HCT116 (cell line): ENCODE results near the gene MRPL16. TPM values are rescaled to one million over a fixed set of nuclear protein-coding genes. Genes with fewer than 3 reads are reported as not detected.

Source experiments
- ATAC-seq: fragments of 200-7000 bp; cut with Tn5 transposase; 2 replicates; pipeline ENCODE4 v1.9.1; 2020; ENCODE audit warnings: mild to moderate bottlenecking, moderate library complexity
- BruUV-seq: library from RNA; stranded (reverse); fragments of 400-500 nt; replicated peaks from 2 replicates; lab custom pipeline; 2021; lab: Mats Ljungman, UMichigan
- CTCF ChIA-PET: fragments of 300-600 bp; sonication (Branson Sonifier 250); formaldehyde crosslinking; loops from one replicate; lab custom pipeline; 2021; ENCODE audit warnings: antibody characterized with exemption; lab: Charles Lee
- POLR2A ChIA-PET: fragments of 300-600, 350-600 bp; sonication (Branson Sonifier 250); formaldehyde crosslinking; loops from one replicate; lab custom pipeline; 2021; ENCODE audit warnings: antibody characterized with exemption; lab: Charles Lee
- RAD21 ChIA-PET, 2 experiments: fragments of 300-600 bp; sonication (Branson Sonifier 250); formaldehyde crosslinking; loops; one replicate each; lab custom pipeline; 2023; ENCODE audit warnings: low total read pairs in 2 of 2; ENCODE audit not compliant: uncharacterized antibody in 2 of 2, unreplicated experiment in 2 of 2, low non-redundant PET in 1 of 2; lab: Charles Lee
- DNase-seq: peaks from one replicate; pipeline ENCODE4 v3.0.0-alpha.2; 2010; ENCODE audit warnings: low read depth, low spot score
- H2AFZ ChIP-seq: fragments of 200-600 bp; shearing (Covaris generic), sonication (generic); 2 replicates; pipeline ENCODE4 v1.6.1; 2017; ENCODE audit warnings: low read depth, mixed run types, mixed read lengths, antibody characterized with exemption, low read length; ENCODE audit not compliant: poor library complexity, severe bottlenecking
- H3K27ac ChIP-seq: 2 replicates; pipeline ENCODE4 v1.5.1; 2012; ENCODE audit warnings: low read depth, low read length
- H3K27me3 ChIP-seq: fragments of 200-600 bp; sonication (generic); 2 replicates; pipeline ENCODE4 v1.6.1; 2016; ENCODE audit warnings: mixed run types, low read length, mixed read lengths; ENCODE audit not compliant: insufficient read depth
- H3K36me3 ChIP-seq, 2 experiments: fragments of 200-500 bp in 1 of 2; fragments of 200-600 bp in 1 of 2; sonication (Bioruptor generic) in 1 of 2; sonication (generic) in 1 of 2; 2 replicates each; pipeline versions ENCODE4 v1.5.1 to v1.6.1; 2014 to 2016; ENCODE audit warnings: low read length in 2 of 2, inconsistent platforms in 1 of 2, mixed read lengths in 1 of 2, mixed run types in 1 of 2; ENCODE audit not compliant: insufficient read depth in 2 of 2, control insufficient read depth in 1 of 2
- H3K4me1 ChIP-seq, 2 experiments: fragments of 200-600 bp in 1 of 2; sonication (generic) in 1 of 2; 2 replicates each; pipeline versions ENCODE4 v1.5.1 to v1.6.1; 2012 to 2017; ENCODE audit warnings: low read length in 2 of 2, inconsistent platforms in 1 of 2, mild to moderate bottlenecking in 1 of 2, mixed read lengths in 1 of 2, mixed run types in 1 of 2, moderate library complexity in 1 of 2; ENCODE audit not compliant: insufficient read depth in 2 of 2, control insufficient read depth in 1 of 2
- H3K4me2 ChIP-seq: fragments of 200-600 bp; sonication (generic); 2 replicates; pipeline ENCODE4 v1.6.1; 2017; ENCODE audit warnings: mixed run types, low read length, mixed read lengths
- H3K4me3 ChIP-seq, 2 experiments: fragments of 200-600 bp in 1 of 2; sonication (generic) in 1 of 2; replicated peaks in 1 of 2; 2 replicates each; pipeline ENCODE4 v1.5.1; 2011 to 2016; ENCODE audit warnings: low read length in 2 of 2, control low read depth in 1 of 2, low read depth in 1 of 2, mild to moderate bottlenecking in 1 of 2, mixed read lengths in 1 of 2, mixed run types in 1 of 2
- H3K79me2 ChIP-seq: fragments of 200-600 bp; sonication (generic); 2 replicates; pipeline ENCODE4 v1.6.1; 2017; ENCODE audit warnings: mild to moderate bottlenecking, mixed run types, low read length, moderate library complexity, mixed read lengths; ENCODE audit not compliant: insufficient read depth
- H3K9ac ChIP-seq: fragments of 200-600 bp; sonication (generic); 2 replicates; pipeline ENCODE4 v1.6.1; 2016; ENCODE audit warnings: low read length, mixed read lengths
- H3K9me2 ChIP-seq: fragments of 200-600 bp; sonication (generic), shearing (Covaris generic); 2 replicates; pipeline ENCODE4 v1.6.1; 2017; ENCODE audit warnings: mixed run types, mild to moderate bottlenecking, moderate library complexity; ENCODE audit not compliant: insufficient read depth
- H3K9me3 ChIP-seq, 2 experiments: fragments of 200-500 bp in 1 of 2; fragments of 200-600 bp in 1 of 2; sonication (Bioruptor generic) in 1 of 2; sonication (generic) in 1 of 2; 2 replicates each; pipeline ENCODE4 v1.6.1; 2014 to 2017; ENCODE audit warnings: low read length in 2 of 2, mixed read lengths in 2 of 2, inconsistent platforms in 1 of 2, low read depth in 1 of 2, mild to moderate bottlenecking in 1 of 2, mixed run types in 1 of 2, moderate library complexity in 1 of 2; ENCODE audit not compliant: control insufficient read depth in 1 of 2, insufficient read depth in 1 of 2
- H4K20me1 ChIP-seq: fragments of 200-600 bp; sonication (generic), shearing (Covaris generic); 2 replicates; pipeline ENCODE4 v1.6.1; 2017; ENCODE audit warnings: mixed run types, mild to moderate bottlenecking, moderate library complexity; ENCODE audit not compliant: insufficient read depth
- CBX3 ChIP-seq: IDR thresholded peaks from 2 replicates; pipeline ENCODE4 v1.6.1; 2012; ENCODE audit warnings: low read depth
- CEBPB ChIP-seq: IDR thresholded peaks from 2 replicates; pipeline ENCODE4 v1.6.1; 2012; ENCODE audit warnings: low read depth
- ELF1 ChIP-seq: IDR thresholded peaks from 2 replicates; pipeline ENCODE4 v1.6.1; 2012; ENCODE audit warnings: low read depth, borderline replicate concordance
- EZH2 ChIP-seq: fragments of 200-600 bp; sonication (generic); IDR thresholded peaks from 2 replicates; pipeline ENCODE4 v1.6.1; 2017; ENCODE audit warnings: antibody characterized with exemption, mixed run types
- FOSL1 ChIP-seq: IDR thresholded peaks from 2 replicates; pipeline ENCODE4 v1.6.1; 2012; ENCODE audit warnings: low read depth
- JUND ChIP-seq: IDR thresholded peaks from 2 replicates; pipeline ENCODE4 v1.6.1; 2012
- POLR2A ChIP-seq: IDR thresholded peaks from 2 replicates; pipeline ENCODE4 v1.7.0; 2011; ENCODE audit warnings: borderline replicate concordance; ENCODE audit not compliant: insufficient read depth, insufficient read length; ENCODE audit errors: extremely low read depth
- POLR2AphosphoS5 ChIP-seq: IDR thresholded peaks from 2 replicates; pipeline ENCODE4 v1.6.1; 2011; ENCODE audit warnings: mild to moderate bottlenecking, low read depth, low read length, moderate library complexity
- RAD21 ChIP-seq: IDR thresholded peaks from 2 replicates; pipeline ENCODE4 v1.6.1; 2012; ENCODE audit warnings: low read depth, mild to moderate bottlenecking
- SIN3A ChIP-seq: IDR thresholded peaks from 2 replicates; pipeline ENCODE4 v1.6.1; 2012; ENCODE audit warnings: low read depth
- SP1 ChIP-seq: IDR thresholded peaks from 2 replicates; pipeline ENCODE4 v1.6.1; 2012; ENCODE audit warnings: low read depth
- SRF ChIP-seq: IDR thresholded peaks from 2 replicates; pipeline ENCODE4 v1.6.1; 2012; ENCODE audit warnings: low read depth
- TCF7L2 ChIP-seq: IDR thresholded peaks from 2 replicates; pipeline ENCODE4 v1.7.0; 2011; ENCODE audit warnings: borderline replicate concordance, inconsistent platforms; ENCODE audit not compliant: insufficient read depth, insufficient read length; ENCODE audit errors: extremely low read depth
- YY1 ChIP-seq: IDR thresholded peaks from 2 replicates; pipeline ENCODE4 v1.6.1; 2011; ENCODE audit warnings: low read length, low read depth, moderate library complexity, mild to moderate bottlenecking; ENCODE audit not compliant: insufficient replicate concordance; ENCODE audit errors: extremely low read depth
- ZFX ChIP-seq: fragments of 450-650 bp; IDR thresholded peaks from 2 replicates; pipeline ENCODE4 v1.6.1; 2017
- ZNF274 ChIP-seq: fragments of 200-500 bp; sonication (Bioruptor generic); IDR thresholded peaks from 2 replicates; pipeline ENCODE4 v1.6.1; 2014; ENCODE audit warnings: mild to moderate bottlenecking, low read depth, low read length, inconsistent platforms
- intact Hi-C: fragments of 100-400 bp; cut with micrococcal nuclease; formaldehyde crosslinking; loops from 2 replicates; pipeline ENCODE4 v1.10.0; 2022
- total RNA-seq: library from RNA; stranded (reverse); gene quantifications from one replicate; pipeline ENCODE4 v1.2.1, GENCODE V29; 2021; ENCODE audit not compliant: unreplicated experiment
- TF ChIP-seq, protein P1 (sequence below): IDR thresholded peaks from 2 replicates; pipeline ENCODE4 v1.6.1; 2012

MRPL16 gene
- total RNA-seq, 1 experiment from 2014 or later = 61.0 TPM

- no TSS peak for BruUV-seq
Measured at GRCh38 chr11:59839615-59840014, 29.0 kb upstream of the MRPL16 start.

GRCh38 chr11:59833602-59834001, 23.0 kb upstream of the MRPL16 start:
- DNase-seq = no peak
- Histone ChIP-seq H3K4me2 (no peak overlapping the region), H3K9ac (no peak overlapping the region), H2AFZ (no peak overlapping the region), H4K20me1 (no peaks in the 10 kb centered on the region)
- no peak for ATAC-seq
- TF ChIP-seq JUND (no peak), EZH2 (no peak), ELF1 (no peak), CBX3 (no peak), TCF7L2 (no peak), POLR2A (no peak)
- TF ChIP-seq, all 23 proteins: peak for 0
- ChIA-PET CTCF (no interaction called here), RAD21 (no interaction called here), POLR2A (no interaction called here)
- Histone ChIP-seq H3K27ac (no peak overlapping the region), H3K4me1 (no peaks in the 10 kb centered on the region), H3K9me3 (no peaks in the 10 kb centered on the region), H3K9me2 (0 out of 2 replicates have a peak, but pooled peaks cover 4% of the 10 kb centered on the region), H3K4me3 (no peak overlapping the region), H3K27me3 (no peaks in the 10 kb centered on the region), H3K79me2 (no peaks in the 10 kb centered on the region), H3K36me3 (no peaks in the 10 kb centered on the region)
- intact Hi-C loops = no loop called here
- no TSS peak for BruUV-seq

More at GRCh38 chr11:59839615-59840014, 29.0 kb upstream of the MRPL16 start:
- H3K4me2 ChIP-seq = no peak overlapping the region
- ChIA-PET RAD21 (no interaction called here), POLR2A (no interaction called here), CTCF (no interaction called here)
- no peaks in the 10 kb centered on the region for H3K27me3 ChIP-seq
- H3K4me1 ChIP-seq = no peaks in the 10 kb centered on the region
- no peaks in the 10 kb centered on the region for H3K36me3 ChIP-seq
- no peak for ATAC-seq
- H2AFZ ChIP-seq = no peak overlapping the region
- H3K9me2 ChIP-seq = no peaks in the 10 kb centered on the region
- no peaks in the 10 kb centered on the region for H4K20me1 ChIP-seq
- H3K27ac ChIP-seq = no peak overlapping the region
- H3K4me3 ChIP-seq = no peak overlapping the region
- no peak for DNase-seq
- H3K9ac ChIP-seq = no peak overlapping the region
- H3K79me2 ChIP-seq = no peaks in the 10 kb centered on the region
- no peak for TF ChIP-seq POLR2AphosphoS5
- no peak for TF ChIP-seq SP1
- no peak for TF ChIP-seq RAD21
- no peak for TF ChIP-seq EZH2
- TF ChIP-seq ZNF274 = no peak
- no peak for TF ChIP-seq CEBPB
- TF ChIP-seq, protein P1, sequence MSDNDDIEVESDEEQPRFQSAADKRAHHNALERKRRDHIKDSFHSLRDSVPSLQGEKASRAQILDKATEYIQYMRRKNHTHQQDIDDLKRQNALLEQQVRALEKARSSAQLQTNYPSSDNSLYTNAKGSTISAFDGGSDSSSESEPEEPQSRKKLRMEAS = no peak
- no peak for TF ChIP-seq SRF
- no peak for TF ChIP-seq ZFX
- no peak for TF ChIP-seq SIN3A
- TF ChIP-seq FOSL1 = no peak
- TF ChIP-seq YY1 = no peak
- TF ChIP-seq, all 23 proteins: peak for 0
- intact Hi-C loops = no loop called here
- no peaks in the 10 kb centered on the region for H3K9me3 ChIP-seq
